Right lobe of liver (tissue), 4 donors: Measurements from ENCODE around the gene CAPNS2.

Source experiments
- CTCF ChIP-seq, 4 donors: fragments of 200-600 bp in 3 of 4; fragments of 450-650 bp in 1 of 4; IDR thresholded peaks; one replicate each; pipeline versions ENCODE4 v1.5.1 to v1.8.0; 2016 to 2022; ENCODE audit warnings: antibody characterized with exemption in 4 of 4, mild to moderate bottlenecking in 2 of 4
- POLR2A ChIP-seq: fragments of 450-650 bp; IDR thresholded peaks from one replicate; pipeline ENCODE4 v1.6.1; 2017; ENCODE audit warnings: antibody characterized with exemption, mild to moderate bottlenecking
- donor health status: DM: no; HTN: no; CAD: no.
- donor health status: DM: no; HTN: no; CAD: no.
- donor health status: DM: no; HTN: yes; CAD: no.

GRCh38 chr16:55565086-55565485 is 1.4 kb upstream of the CAPNS2 start:
- no peak for TF ChIP-seq CTCF (IDR thresholded peaks at IDR 0.05)
- TF ChIP-seq POLR2A = no peak
